ENCODE measurements around the gene CFAP161. TPM values are rescaled to one million over a fixed set of nuclear protein-coding genes. Genes with fewer than 3 reads are reported as not detected.

The CFAP161 gene, protein sequence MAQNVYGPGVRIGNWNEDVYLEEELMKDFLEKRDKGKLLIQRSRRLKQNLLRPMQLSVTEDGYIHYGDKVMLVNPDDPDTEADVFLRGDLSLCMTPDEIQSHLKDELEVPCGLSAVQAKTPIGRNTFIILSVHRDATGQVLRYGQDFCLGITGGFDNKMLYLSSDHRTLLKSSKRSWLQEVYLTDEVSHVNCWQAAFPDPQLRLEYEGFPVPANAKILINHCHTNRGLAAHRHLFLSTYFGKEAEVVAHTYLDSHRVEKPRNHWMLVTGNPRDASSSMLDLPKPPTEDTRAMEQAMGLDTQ
- total RNA-seq, result not detected

DNA sequence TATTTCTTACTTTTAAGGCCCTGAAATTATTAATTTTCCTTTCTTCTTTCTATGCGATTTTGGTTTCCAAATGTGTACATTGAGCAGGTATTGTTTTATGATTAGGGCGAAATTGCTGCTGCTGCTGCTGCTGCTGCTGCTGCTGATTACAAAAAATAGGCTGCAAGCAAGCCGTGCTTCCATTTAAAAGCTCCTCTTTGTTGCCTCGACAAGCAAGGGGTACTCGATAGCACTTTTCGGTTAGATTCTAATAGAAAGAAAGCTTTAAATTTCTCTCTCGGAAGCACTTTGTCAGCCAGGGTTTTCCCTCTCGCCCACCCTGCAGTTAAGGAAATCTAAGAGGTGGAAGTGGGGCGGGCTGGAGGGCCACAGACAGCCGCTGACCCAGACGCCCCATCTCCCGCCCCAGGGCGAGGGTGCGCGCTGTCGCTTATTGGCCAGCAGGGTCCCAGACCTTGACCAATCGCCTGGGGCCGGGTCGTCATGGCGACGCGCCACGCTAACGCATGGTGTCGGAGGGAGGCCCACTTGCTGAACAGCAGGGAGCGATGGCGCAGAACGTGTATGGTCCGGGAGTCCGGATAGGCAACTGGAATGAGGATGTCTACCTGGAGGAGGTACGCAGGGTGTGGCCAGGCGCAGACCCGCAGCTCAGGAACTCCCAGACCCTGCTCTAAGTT is at the start of gene CFAP161:
TSS of gene CFAP161 (plus strand) at position 489 of the 680 bp plus-strand sequence. CDS start at position 549, 60 bp downstream.
- peak; percentile 41 for DNase-seq
- Mint-ChIP-seq H3K36me3 (no peaks in the 10 kb centered on the region), H3K4me1 (peaks cover 2% of the 10 kb centered on the region), H3K4me3 (peak within 1 kb of the TSS; percentile 48), H3K9me3 (peaks cover 5% of the 10 kb centered on the region), H3K27ac (no peak within 1 kb of the TSS), H3K27me3 (peaks cover 76% of the 10 kb centered on the region)
- POLR2A ChIA-PET, result interaction anchor here (0.6 kb wide), 1 partner anchor 130 kb away, joined by 4 read pairs; no protein-coding TSS in a partner anchor
- peak; percentile 42 for ATAC-seq (ENCODE audit: low read depth)

DNA sequence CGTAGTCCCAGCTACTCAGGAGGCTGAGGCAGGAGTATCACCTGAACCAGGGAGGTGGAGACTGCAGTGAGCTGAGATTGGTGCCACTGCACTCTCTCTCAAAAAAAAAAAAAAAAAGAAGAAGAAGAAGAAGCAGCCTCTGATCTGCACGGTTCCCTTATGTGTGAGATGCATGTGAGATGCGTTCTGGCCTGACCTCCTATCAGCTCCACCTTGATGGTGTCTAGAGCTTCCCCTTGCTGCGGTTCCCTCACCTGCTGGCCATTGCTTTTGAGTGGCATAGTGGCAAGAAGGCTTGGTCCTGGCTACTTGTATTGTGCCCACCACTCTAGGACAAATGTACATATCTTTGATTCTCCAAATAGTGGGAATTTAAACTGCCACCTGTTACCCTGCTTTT is 49.4 kb upstream of the CFAP161 start:
- Mint-ChIP-seq H3K4me1 (peaks cover 3% of the 10 kb centered on the region), H3K9me3 (no peaks in the 10 kb centered on the region), H3K4me3 (no peak overlapping the region), H3K27me3 (peaks cover 10% of the 10 kb centered on the region), H3K27ac (no peak overlapping the region), H3K36me3 (no peaks in the 10 kb centered on the region)
- no peak for ATAC-seq (ENCODE audit: low read depth)
- POLR2A ChIA-PET, result no interaction called here
- DNase-seq, result no peak

DNA sequence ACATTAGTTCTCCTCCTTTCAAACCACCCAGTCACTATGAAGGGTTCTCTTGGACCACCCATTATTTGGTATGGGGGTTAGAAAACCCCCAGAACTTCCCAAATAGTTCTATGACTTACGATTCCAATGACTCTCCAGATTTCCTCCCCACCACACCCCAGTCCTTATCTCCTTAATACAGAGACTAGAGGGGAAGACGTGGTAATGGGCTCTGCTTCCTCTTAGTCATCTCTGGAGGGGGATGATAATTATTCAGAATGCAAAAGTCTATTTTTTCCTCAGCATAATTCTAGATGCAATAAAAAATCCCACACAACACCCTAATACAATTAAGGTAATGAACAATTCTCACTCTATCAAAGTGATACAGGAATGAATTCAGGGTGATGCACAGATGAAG is 48.9 kb upstream of the CFAP161 start:
- ATAC-seq (ENCODE audit: low read depth) (no peak), DNase-seq (no peak)
- H3K27ac Mint-ChIP-seq, result no peak overlapping the region
- peaks cover 12% of the 10 kb centered on the region for H3K27me3 Mint-ChIP-seq
- H3K4me3 Mint-ChIP-seq, result no peak overlapping the region
- no peaks in the 10 kb centered on the region for H3K36me3 Mint-ChIP-seq
- H3K4me1 Mint-ChIP-seq, result peaks cover 3% of the 10 kb centered on the region
- POLR2A ChIA-PET, result no interaction called here
- H3K9me3 Mint-ChIP-seq, result no peaks in the 10 kb centered on the region

DNA sequence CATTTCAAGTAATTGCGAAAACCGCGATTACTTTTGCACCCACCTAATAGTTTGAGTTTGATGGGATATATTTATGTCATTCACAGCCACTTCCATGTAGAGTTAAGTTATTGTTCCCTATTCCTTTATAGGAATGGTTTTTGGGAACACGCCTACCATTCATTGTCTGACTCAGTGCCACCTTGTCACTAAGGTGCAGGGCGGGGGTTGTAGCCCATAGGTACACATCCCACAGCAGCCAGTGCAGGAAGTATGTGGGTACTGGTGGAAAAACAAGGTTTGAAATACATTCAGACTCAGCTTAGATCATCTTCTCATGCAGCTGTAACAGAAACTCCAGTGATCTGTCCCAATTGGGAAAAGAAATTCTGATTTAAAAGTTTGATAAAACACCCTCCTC is 48.2 kb upstream of the CFAP161 start:
- Mint-ChIP-seq H3K4me1 (peaks cover 3% of the 10 kb centered on the region), H3K27me3 (peaks cover 12% of the 10 kb centered on the region), H3K27ac (no peak overlapping the region), H3K4me3 (no peak overlapping the region), H3K9me3 (no peaks in the 10 kb centered on the region), H3K36me3 (no peaks in the 10 kb centered on the region)
- POLR2A ChIA-PET, result no interaction called here
- DNase-seq, result no peak
- ATAC-seq (ENCODE audit: low read depth), result no peak

DNA sequence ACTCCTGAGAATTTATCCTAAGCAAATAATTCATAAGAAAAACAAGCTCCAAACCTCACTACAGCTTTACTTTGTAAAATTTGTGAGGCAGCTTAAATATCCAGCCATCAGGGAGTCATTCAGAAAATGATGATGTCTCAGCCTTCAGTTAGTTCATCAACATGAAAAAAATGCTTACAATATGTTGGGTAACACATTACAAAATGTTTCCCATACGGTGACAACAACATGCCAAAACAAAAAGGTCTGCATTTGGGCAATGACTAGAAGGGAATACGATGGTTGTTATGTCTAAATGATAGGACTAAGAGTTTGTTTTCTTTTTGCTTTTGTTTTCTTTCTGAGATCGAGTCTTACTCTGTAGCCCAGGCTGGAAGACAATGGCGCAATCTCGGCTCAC is 47.0 kb upstream of the CFAP161 start:
- Mint-ChIP-seq H3K4me1 (peaks cover 3% of the 10 kb centered on the region), H3K36me3 (no peaks in the 10 kb centered on the region), H3K27me3 (peaks cover 14% of the 10 kb centered on the region), H3K9me3 (no peaks in the 10 kb centered on the region), H3K27ac (no peak overlapping the region), H3K4me3 (no peak overlapping the region)
- POLR2A ChIA-PET, result no interaction called here
- ATAC-seq (ENCODE audit: low read depth), result no peak
- no peak for DNase-seq

DNA sequence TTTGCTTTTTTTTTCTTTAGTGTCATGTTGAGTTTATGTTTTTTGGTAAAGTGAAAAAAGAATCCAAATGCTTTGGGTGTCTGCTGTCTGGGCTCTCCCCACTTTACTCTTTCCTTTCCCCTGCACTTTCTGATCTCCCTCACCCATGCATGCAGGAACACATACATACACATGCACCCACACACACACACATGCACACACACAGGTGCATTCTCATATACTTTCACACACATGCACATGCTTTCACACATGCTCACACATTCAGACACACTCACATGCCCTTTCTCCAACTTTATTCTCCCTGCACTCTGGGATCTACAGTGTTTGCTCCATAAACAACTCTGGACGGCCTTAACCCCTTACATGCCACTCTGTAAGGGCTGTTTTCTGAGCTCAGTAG is 46.4 kb upstream of the CFAP161 start:
- Mint-ChIP-seq H3K4me1 (peaks cover 5% of the 10 kb centered on the region), H3K27me3 (peaks cover 18% of the 10 kb centered on the region), H3K36me3 (no peaks in the 10 kb centered on the region), H3K9me3 (no peaks in the 10 kb centered on the region), H3K27ac (no peak overlapping the region), H3K4me3 (no peak overlapping the region)
- POLR2A ChIA-PET, result no interaction called here
- no peak for DNase-seq
- no peak for ATAC-seq (ENCODE audit: low read depth)

DNA sequence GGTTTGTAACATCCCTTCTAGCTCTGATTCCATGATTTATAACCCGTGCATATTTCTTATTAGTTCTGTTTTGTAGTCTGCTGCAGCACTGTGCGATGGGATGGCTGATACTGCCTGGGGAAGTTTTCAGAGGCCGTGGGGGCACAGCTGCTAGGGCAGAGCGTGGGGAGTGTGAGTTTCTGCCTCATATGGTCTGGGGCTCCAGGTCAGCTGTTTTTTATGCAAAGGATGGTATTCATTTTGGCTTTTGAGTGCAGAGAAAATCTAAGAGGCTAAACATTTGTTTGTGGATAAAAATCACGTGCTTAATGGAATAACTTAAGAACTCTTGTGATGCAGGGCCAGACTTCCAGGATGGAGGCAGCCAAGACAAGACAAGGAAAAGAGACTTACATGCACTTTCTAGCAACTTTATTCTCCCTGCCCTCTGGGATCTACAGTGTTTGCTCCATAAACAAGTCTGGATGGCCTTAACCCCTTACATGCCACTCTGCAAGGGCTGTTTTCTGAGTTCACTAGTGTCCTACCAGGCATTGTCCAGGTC is 45.5 kb upstream of the CFAP161 start:
- H3K27me3 Mint-ChIP-seq, result peaks cover 20% of the 10 kb centered on the region
- no peaks in the 10 kb centered on the region for H3K36me3 Mint-ChIP-seq
- no peak overlapping the region for H3K27ac Mint-ChIP-seq
- H3K4me3 Mint-ChIP-seq, result no peak overlapping the region
- no peak for DNase-seq
- ATAC-seq (ENCODE audit: low read depth), result no peak
- H3K4me1 Mint-ChIP-seq, result peaks cover 5% of the 10 kb centered on the region
- H3K9me3 Mint-ChIP-seq, result no peaks in the 10 kb centered on the region
- POLR2A ChIA-PET, result no interaction called here

DNA sequence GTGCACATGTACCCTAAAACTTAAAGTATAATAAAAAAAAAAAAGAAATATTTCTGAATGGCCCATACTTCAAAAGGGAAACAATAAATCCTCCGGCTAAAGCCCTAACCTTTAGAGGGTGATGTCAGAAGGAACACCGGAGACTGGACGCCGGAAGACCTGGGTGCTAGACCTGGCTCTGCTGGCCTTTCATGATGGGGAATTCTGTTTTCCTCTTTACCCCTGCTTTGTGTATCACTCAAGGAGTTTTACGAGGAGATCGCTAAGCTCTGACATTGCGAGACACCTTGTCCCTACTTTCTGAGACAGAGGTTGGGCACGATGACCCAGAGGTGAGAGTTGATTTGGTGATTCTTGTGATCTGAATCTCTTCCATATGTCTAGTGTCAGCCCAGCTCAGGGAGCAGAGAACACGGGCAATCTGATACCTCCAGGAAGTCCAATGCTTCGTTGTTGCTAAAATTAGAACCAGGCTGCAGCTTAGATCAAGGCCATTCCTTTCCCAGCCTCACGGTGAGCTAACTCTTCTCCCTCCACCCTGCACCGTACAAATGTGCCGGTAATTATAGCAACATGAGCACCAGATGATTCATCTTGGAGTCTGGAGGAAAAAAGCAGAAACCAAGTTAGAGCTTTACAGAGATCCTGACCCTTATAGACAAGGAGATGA is 42.0 kb upstream of the CFAP161 start:
- Mint-ChIP-seq H3K27ac (no peak overlapping the region), H3K4me3 (no peak overlapping the region), H3K9me3 (no peaks in the 10 kb centered on the region), H3K4me1 (peaks cover 2% of the 10 kb centered on the region), H3K36me3 (no peaks in the 10 kb centered on the region), H3K27me3 (peaks cover 27% of the 10 kb centered on the region)
- POLR2A ChIA-PET, result no interaction called here
- ATAC-seq (ENCODE audit: low read depth) (no peak), DNase-seq (no peak)

DNA sequence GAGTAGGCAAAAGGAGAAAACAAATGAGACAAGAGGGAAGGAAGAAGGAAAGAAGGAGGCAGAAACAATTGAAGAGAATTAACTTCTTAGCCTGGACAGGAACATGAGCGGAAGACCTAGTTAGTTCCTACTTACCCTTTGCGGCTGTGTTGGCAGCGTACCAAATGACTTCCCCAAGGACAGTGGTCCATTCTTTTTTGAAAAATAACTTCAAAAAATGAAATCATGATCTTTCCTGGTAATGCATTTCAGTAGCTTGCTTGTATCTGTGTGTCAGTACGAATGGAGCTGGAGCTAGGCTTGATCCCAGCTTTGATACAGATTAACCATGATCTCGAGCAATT is 41.5 kb upstream of the CFAP161 start:
- H3K27ac Mint-ChIP-seq, result no peak overlapping the region
- ATAC-seq (ENCODE audit: low read depth) (no peak), DNase-seq (no peak)
- H3K36me3 Mint-ChIP-seq, result no peaks in the 10 kb centered on the region
- H3K9me3 Mint-ChIP-seq, result no peaks in the 10 kb centered on the region
- peaks cover 27% of the 10 kb centered on the region for H3K27me3 Mint-ChIP-seq
- peaks cover 2% of the 10 kb centered on the region for H3K4me1 Mint-ChIP-seq
- POLR2A ChIA-PET, result no interaction called here
- no peak overlapping the region for H3K4me3 Mint-ChIP-seq

DNA sequence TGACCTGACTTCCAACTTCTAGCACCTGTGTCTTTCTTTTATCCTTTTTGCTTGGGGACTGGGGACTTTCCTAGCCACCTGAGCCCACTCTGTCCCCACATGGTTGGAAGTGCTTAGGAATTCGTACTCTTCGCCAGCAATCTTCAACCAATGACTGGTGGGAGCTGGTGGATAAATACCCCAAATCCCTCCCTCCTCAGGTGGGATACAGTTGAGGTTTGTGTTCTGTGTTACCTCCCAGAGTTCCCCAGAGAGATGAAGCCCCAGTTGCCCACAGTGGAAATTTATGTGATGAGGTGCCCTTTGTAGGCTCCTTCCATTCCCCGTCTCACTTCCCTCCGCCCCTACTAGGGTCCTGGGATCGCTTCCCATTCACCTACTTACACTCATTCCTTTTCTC is 40.1 kb upstream of the CFAP161 start:
- DNase-seq (no peak), ATAC-seq (ENCODE audit: low read depth) (no peak)
- no peak overlapping the region for H3K4me3 Mint-ChIP-seq
- peaks cover 7% of the 10 kb centered on the region for H3K4me1 Mint-ChIP-seq
- no peaks in the 10 kb centered on the region for H3K9me3 Mint-ChIP-seq
- POLR2A ChIA-PET, result no interaction called here
- no peaks in the 10 kb centered on the region for H3K36me3 Mint-ChIP-seq
- peaks cover 35% of the 10 kb centered on the region for H3K27me3 Mint-ChIP-seq
- no peak overlapping the region for H3K27ac Mint-ChIP-seq

DNA sequence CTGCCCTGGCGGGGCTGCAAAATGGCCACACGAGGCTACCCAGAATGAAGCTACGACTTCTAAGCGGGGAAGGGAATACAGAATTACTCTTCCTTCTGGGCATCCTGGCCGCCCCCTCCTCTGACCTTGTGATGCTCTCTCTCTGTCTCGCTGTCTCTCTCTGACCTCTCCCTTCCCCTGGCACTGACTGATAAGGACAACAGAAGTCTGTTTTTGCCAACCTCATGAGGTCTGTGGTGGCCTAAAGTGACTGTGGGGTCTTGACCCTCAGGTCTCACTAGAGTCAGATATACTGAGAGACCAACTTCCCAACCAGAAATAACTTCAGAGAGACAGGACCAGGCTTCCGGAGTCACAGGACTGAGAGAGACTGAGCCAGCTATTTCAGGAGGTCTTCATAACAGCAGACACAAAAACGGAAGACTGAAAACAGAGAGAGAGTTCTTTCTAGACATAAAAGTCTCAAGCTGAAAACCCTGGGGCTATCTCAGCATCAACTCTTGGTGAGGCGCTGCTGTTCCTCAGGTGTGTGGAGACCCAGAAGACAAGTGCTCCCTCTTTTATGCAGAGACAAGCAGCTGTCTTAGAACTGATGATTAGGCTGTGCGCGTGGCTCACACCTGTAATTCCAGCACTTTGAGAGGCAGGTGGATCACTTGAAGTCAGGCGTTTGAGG is 38.2 kb upstream of the CFAP161 start:
- Mint-ChIP-seq H3K27ac (no peak overlapping the region), H3K27me3 (peaks cover 35% of the 10 kb centered on the region), H3K4me3 (no peak overlapping the region), H3K36me3 (no peaks in the 10 kb centered on the region), H3K9me3 (no peaks in the 10 kb centered on the region), H3K4me1 (peaks cover 8% of the 10 kb centered on the region)
- POLR2A ChIA-PET, result no interaction called here
- no peak for ATAC-seq (ENCODE audit: low read depth)
- no peak for DNase-seq

DNA sequence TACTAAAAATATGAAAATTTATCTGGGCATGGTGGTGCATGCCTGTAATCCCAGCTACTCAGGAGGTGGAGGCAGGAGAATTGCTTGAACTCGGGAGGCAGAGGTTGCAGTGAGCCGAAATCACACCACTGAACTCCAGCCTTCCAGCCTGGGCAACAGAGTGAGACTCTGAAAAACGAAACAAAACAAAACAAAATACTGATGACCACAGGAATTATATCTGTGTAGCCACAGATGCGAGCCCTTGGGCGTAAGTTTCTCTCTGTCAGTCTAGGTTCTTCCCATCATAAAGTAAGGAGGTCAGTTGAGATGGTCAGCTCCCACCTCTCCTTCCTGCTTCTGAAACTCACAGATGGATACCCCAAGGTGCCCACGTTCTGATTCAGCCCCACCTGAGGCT is 37.7 kb upstream of the CFAP161 start:
- POLR2A ChIA-PET, result no interaction called here
- H3K36me3 Mint-ChIP-seq, result no peaks in the 10 kb centered on the region
- H3K27me3 Mint-ChIP-seq, result peaks cover 36% of the 10 kb centered on the region
- H3K27ac Mint-ChIP-seq, result no peak overlapping the region
- H3K4me1 Mint-ChIP-seq, result peaks cover 8% of the 10 kb centered on the region
- DNase-seq, result no peak
- no peaks in the 10 kb centered on the region for H3K9me3 Mint-ChIP-seq
- no peak for ATAC-seq (ENCODE audit: low read depth)
- H3K4me3 Mint-ChIP-seq, result no peak overlapping the region

DNA sequence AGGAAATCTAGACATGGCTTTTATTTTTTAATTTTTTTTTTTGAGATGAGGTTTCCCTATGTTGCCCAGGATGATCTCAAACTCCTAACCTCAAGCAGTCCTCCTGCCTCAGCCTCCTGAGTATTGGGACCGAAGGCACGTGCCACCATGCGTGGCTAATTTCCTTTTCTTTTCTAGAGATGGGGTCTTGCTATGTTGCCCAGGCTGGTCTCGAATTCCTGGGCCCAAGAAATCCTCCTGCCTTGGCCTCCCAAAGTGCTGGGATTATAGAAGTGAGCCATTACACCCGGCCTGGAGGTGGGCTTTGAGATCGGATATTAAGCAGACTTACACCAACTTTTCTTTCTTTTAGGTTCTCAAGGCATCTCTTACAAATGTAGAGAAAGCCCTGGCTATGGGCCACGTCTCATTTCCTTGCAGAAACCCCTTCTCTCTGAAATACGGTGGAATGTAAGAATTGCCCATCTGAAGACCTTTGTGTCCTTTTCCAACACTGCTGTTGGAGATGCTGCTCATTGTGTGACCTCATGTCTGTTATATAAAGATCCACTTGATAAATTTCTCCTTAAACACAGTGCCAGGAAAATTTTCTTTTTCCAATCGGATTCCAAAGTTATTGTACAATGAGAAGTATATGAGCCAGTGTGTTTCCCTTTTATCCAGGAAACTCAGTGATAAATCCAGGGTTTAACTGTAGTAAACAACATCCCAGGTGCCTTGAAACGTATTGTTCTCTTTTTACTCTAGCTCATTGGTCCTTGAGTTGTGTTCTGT is 36.8 kb upstream of the CFAP161 start:
- Mint-ChIP-seq H3K9me3 (no peaks in the 10 kb centered on the region), H3K27me3 (peaks cover 38% of the 10 kb centered on the region), H3K27ac (no peak overlapping the region), H3K4me1 (peaks cover 7% of the 10 kb centered on the region), H3K36me3 (no peaks in the 10 kb centered on the region), H3K4me3 (no peak overlapping the region)
- no peak for DNase-seq
- POLR2A ChIA-PET, result no interaction called here
- ATAC-seq (ENCODE audit: low read depth), result no peak

All from activated naive CD8-positive, alpha-beta T cell treated with anti-CD3 and anti-CD28 coated beads, Interleukin-2, amount 10 ng/mL, durations not matched to agents 7 days and 5 days (primary cell).